ENCODE measurements around the gene UNC5C.
A peak's percentile ranks its signal among the peaks of the same experiment; 100 is the strongest.
"Not testable (repeated sequence)": the region's sequence is repeated elsewhere in the genome, so short reads cannot be mapped to it uniquely, and the experiment has no call there.

Gene UNC5C

GRCh38 chr4:95159384-95159783, 389.4 kb downstream of the UNC5C start:
- DNase-seq = no peak

- no peak for DNase-seq
Observed at GRCh38 chr4:95158626-95159025, 390.1 kb downstream of the UNC5C start.

GRCh38 chr4:95158045-95158444, 390.7 kb downstream of the UNC5C start:
- no peak for DNase-seq

- no peak for DNase-seq
Observed at GRCh38 chr4:95157596-95157995, 391.2 kb downstream of the UNC5C start.

GRCh38 chr4:95156452-95156765, 392.4 kb downstream of the UNC5C start:
- DNase-seq = no peak

- DNase-seq = peak; percentile 53
Observed at GRCh38 chr4:95155759-95156451, 392.9 kb downstream of the UNC5C start.

GRCh38 chr4:95153182-95153581, 395.6 kb downstream of the UNC5C start:
- no peak for DNase-seq

- no peak for DNase-seq
Observed at GRCh38 chr4:95151255-95151654, 397.5 kb downstream of the UNC5C start.

GRCh38 chr4:95142932-95143331, 405.8 kb downstream of the UNC5C start:
- DNase-seq = no peak

GRCh38 chr4:95141361-95141760, 407.4 kb downstream of the UNC5C start:
- no peak for DNase-seq

- DNase-seq = not testable (repeated sequence)
Observed at GRCh38 chr4:95139424-95139823, 409.3 kb downstream of the UNC5C start.

GRCh38 chr4:95134016-95134415, 414.8 kb downstream of the UNC5C start:
- not testable (repeated sequence) for DNase-seq

- DNase-seq = no peak
Observed at GRCh38 chr4:95129821-95130311, 418.9 kb downstream of the UNC5C start.

- DNase-seq = no peak
Observed at GRCh38 chr4:95129031-95129430, 419.7 kb downstream of the UNC5C start.

GRCh38 chr4:95124906-95125504, 423.8 kb downstream of the UNC5C start:
- peak; percentile 6 for DNase-seq

GRCh38 chr4:95122001-95122400, 426.8 kb downstream of the UNC5C start:
- DNase-seq = no peak

GRCh38 chr4:95120456-95120855, 428.3 kb downstream of the UNC5C start:
- no peak for DNase-seq

- no peak for DNase-seq
Observed at GRCh38 chr4:95118497-95118896, 430.3 kb downstream of the UNC5C start.

GRCh38 chr4:95114521-95114920, 434.3 kb downstream of the UNC5C start:
- DNase-seq = no peak
